Right ventricle myocardium inferior (tissue), 1 donor: ENCODE measurements around the gene LARGE1. TPM values are rescaled to one million over a fixed set of nuclear protein-coding genes. Genes with fewer than 3 reads are reported as not detected.
"Not testable (repeated sequence)": the region's sequence is repeated elsewhere in the genome, so short reads cannot be mapped to it uniquely, and the experiment has no call there.

Source experiments
- ATAC-seq: fragments of 200-7000 bp; cut with Tn5 transposase; one replicate; pipeline ENCODE4 v1.9.1; 2020; ENCODE audit warnings: mild to moderate bottlenecking, moderate library complexity
- DNase-seq: peaks from one replicate; pipeline ENCODE4 v3.0.0; 2021; ENCODE audit errors: missing footprints
- intact Hi-C: fragments of 100-400 bp; cut with DNase I; formaldehyde crosslinking; loops from one replicate; pipeline ENCODE4 v1.11.0; 2022
- total RNA-seq: library from RNA; stranded (reverse); fragmentation: NEBNext Ultra II Directional; extraction: Animal tissue kit (Norgen Biotek cat#: 25700); gene quantifications from one replicate; pipeline ENCODE4 v1.2.1, GENCODE V29; 2021
- donor health status: DM: no; HTN: yes; CAD: no; lungs with severe emphysema.

Gene LARGE1
- total RNA-seq, 1 donor from 2014 or later, result 152 TPM

GRCh38 chr22:33472462-33473344 is 447.6 kb downstream of the LARGE1 start:
- DNase-seq (no peak), ATAC-seq (peak; percentile 62)
- intact Hi-C loops, result no loop called here

- ATAC-seq (no peak), DNase-seq (no peak)
- intact Hi-C loops, result no loop called here
Measured at GRCh38 chr22:33470456-33470855, 449.8 kb downstream of the LARGE1 start.

DNA sequence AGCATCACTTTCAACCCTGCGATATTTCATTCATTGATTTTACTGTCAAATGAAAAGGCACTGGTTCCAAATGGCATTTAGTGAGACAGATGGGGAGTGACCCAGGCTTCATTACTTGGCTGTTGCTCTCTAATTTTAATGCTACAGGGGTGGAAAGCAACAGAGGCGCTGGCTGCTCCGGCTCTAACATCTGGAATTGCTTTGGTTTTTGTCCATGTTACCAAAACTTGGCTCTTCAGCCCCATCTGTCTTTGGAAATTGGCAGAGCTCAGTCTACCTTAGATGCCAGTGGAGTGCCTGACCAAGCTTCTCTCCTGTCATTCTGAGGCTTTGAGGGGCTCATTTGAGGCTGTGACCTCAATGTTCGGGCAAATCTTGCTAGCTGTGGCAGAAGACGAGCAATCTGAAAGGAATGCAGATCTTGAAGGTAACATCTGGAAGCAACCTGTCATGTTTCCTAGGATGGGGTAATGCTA is 452.6 kb downstream of the LARGE1 start:
- DNase-seq (no peak), ATAC-seq (peak; percentile 29)
- intact Hi-C loops, result no loop called here

DNA sequence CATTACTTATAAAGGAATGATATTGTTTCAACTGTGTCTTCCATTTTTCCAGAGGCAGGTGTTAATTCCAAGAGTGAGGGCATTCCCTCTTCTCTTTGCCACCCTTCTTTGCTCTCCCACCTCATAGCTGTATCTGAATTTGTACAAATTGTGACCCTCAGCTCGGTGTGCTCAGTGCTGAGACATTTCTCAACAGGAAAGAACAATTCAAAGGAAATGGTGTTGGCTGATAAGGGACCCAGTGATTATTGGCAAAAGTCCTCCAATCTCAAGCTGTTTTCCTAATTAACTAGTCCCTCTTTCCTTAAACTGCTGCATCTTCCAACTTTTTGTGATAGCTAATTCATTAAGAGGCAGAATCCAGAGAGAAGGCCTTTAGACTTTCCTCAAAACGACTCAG is 453.2 kb downstream of the LARGE1 start:
- DNase-seq, result no peak
- intact Hi-C loops, result no loop called here
- ATAC-seq, result no peak

DNA sequence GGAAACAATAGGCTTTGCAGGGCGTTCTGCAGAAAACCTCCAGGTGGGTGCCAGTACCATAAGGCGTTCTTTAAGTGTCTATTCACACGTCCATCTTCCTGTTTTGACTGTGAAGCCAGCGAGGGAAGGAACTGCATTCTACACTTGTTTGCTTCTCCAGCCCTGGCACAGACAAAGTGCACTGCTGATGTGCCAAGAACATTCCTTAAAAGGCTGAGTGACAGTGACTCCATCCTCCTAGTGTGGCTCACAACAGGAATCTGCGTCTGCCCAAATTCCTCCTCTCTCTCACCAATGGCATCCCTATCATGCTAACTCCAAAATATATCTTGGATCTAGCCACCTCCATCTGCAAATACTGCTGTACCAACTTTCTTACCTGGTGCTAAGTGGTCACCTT is 454.7 kb downstream of the LARGE1 start:
- DNase-seq (no peak), ATAC-seq (peak; percentile 66)
- intact Hi-C loops, result no loop called here

GRCh38 chr22:33464698-33465097 is 455.6 kb downstream of the LARGE1 start:
- DNase-seq (no peak), ATAC-seq (no peak)
- intact Hi-C loops, result no loop called here

GRCh38 chr22:33461698-33462434 is 458.4 kb downstream of the LARGE1 start:
- DNase-seq (no peak), ATAC-seq (no peak)
- intact Hi-C loops, result no loop called here

GRCh38 chr22:33461245-33461644 is 459.0 kb downstream of the LARGE1 start:
- intact Hi-C loops, DNase-seq, ATAC-seq: not testable (repeated sequence)

GRCh38 chr22:33459137-33459536 is 461.1 kb downstream of the LARGE1 start:
- DNase-seq (no peak), ATAC-seq (no peak)
- intact Hi-C loops, result no loop called here

DNA sequence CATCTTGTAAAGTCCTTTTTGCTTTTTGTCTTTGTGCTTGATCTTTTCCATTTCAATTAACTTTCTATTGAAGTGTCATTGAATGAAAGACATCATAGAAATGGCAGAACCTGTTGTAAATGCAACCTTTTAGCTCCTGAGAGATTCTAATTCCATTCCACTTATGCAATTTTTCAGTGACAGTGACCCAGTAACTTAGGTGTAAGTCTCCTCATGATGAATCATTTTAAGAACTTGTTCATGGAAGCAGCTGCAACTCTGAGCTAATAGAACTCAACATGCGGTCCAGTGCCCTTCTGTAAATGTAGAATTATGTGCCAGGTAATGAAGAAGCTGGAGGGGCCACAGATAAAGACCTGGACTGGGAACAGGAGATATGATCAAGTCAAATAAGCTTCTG is 463.8 kb downstream of the LARGE1 start:
- intact Hi-C loops, result no loop called here

GRCh38 chr22:33455036-33455435 is 465.2 kb downstream of the LARGE1 start:
- no peak for DNase-seq
- ATAC-seq, result no peak
- intact Hi-C loops, result no loop called here

More for the DNA sequence above, 463.8 kb downstream of the LARGE1 start:
- no peak for ATAC-seq
- no peak for DNase-seq

DNA sequence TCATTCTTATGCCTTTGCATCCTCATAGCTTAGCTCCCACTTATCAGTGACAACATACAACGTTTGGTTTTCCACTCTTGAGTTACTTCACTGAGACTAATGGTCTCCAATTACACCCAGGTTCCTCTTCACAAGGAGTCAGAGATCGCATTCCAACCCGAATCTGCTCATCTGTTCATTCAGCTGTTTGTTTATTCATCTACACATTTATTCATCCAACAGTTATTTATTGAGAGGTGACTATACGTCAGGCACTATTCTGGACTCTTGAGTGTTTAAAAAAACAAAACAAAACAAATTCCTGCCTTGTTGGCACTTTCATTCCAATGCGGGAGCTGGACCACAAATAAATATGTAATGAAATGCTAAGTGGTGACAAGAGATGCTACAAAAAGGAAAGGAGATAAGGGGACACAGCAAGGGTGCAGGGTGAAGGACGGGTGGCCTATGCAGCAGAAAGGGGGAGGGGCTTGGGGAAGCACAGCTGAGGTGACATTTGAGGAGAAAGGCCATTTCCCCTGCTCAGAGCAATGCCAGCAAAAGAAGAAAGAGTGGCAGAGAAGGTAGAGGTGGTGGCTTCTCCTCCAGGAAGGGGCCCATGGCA is 468.3 kb downstream of the LARGE1 start:
- intact Hi-C loops, result no loop called here
- DNase-seq (no peak), ATAC-seq (no peak)

DNA sequence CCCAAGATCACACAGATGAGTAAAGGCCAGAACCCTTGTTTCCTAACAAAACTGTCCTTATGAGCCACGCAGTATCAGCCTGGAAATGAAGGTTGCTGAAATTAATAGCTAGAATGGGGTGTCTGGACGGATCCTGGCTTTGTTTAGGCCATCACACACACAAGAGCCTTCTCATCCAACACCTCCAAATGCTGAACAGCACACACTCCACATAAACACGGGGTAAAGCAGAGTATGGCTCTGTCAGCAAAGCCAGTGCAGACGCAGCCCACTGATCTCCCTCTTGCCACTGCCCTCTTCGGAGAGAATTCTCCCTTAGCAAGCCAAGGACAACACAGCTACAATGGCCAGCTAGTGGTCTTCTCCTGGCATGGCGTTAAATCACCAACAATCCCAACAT is 469.5 kb downstream of the LARGE1 start:
- no peak for DNase-seq
- no peak for ATAC-seq
- intact Hi-C loops, result no loop called here

GRCh38 chr22:33447733-33448132 is 472.5 kb downstream of the LARGE1 start:
- intact Hi-C loops, result no loop called here
- no peak for ATAC-seq

GRCh38 chr22:33443683-33444082 is 476.6 kb downstream of the LARGE1 start:
- ATAC-seq, result no peak
- intact Hi-C loops, result no loop called here
- no peak for DNase-seq

More at GRCh38 chr22:33447733-33448132, 472.5 kb downstream of the LARGE1 start:
- DNase-seq, result no peak

DNA sequence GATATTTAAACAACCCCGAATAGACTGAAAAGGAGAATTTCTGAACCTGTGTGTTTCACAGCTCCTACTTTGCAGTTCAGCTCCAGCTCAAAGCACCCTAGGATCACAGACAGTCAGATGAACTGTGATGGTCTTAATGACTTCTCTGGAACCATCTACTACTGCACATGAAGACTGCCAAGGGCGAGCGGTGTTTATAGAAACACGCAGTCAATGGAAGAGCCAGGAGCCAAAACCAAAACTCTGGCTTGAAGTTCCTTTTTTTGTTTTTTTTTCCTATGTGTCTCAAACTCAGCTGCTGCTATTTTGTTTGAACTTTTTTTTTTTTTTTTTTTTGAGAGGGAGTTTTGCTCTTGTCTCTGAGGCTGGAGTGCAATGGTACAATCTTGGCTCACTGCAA is 479.5 kb downstream of the LARGE1 start:
- no peak for DNase-seq
- intact Hi-C loops, result no loop called here
- ATAC-seq, result no peak

DNA sequence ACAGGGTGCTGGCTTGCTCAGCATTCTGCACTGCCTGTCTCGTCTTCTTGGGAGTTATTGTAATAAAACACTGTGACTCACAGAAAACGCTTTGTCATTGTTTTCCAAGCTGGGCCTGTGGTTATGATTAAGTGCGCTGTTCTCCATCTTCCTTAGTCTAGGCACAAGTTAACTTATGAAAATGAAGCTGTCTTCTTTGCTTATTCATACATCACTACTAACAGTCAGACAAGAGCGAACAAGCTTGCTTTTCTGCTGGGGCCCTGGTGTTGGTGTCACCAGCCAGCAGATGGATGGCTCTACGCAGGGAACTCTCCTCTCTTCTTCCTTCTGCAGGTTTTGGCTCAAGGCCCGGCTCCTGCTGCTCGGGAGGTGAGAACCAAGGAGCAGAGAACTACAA is 482.0 kb downstream of the LARGE1 start:
- intact Hi-C loops, result no loop called here
- ATAC-seq (no peak), DNase-seq (no peak)

- no peak for DNase-seq
- intact Hi-C loops, result no loop called here
- ATAC-seq, result no peak
Measured at GRCh38 chr22:33431300-33431699, 489.0 kb downstream of the LARGE1 start.

- ATAC-seq (no peak), DNase-seq (no peak)
- intact Hi-C loops, result no loop called here
Measured at GRCh38 chr22:33429281-33429680, 491.0 kb downstream of the LARGE1 start.

GRCh38 chr22:33427461-33427860 is 492.8 kb downstream of the LARGE1 start:
- DNase-seq, result no peak
- no peak for ATAC-seq
- intact Hi-C loops, result no loop called here
